Inferior parietal cortex (tissue), 1 donor: ENCODE results near the gene GBF1.
"Not testable (repeated sequence)": the region's sequence is repeated elsewhere in the genome, so short reads cannot be mapped to it uniquely, and the experiment has no call there.

Experiments used
- DNase-seq: peaks from one replicate; pipeline ENCODE4 v3.0.0-alpha.2; 2016; ENCODE audit errors: extremely low spot score

Gene GBF1

DNA sequence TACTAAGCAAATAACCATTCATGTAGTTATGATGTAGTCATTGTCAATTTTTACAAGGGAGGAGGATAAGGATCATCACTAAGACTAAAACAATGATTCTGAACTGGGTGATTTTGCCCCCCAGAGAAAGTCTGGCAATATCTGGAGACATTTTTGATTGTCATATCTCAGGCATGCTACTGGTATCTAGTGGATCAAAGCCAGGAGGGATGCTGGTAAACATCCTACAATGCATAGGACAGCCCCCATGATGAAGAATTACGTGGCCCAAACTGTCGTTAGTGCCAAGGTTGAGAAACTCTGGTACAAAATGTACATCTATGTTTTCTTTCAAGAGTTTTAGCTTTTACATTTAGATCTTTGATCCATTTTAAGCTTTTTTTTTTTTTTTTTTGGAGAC is 57.3 kb downstream of the GBF1 start:
- DNase-seq, result no peak

DNA sequence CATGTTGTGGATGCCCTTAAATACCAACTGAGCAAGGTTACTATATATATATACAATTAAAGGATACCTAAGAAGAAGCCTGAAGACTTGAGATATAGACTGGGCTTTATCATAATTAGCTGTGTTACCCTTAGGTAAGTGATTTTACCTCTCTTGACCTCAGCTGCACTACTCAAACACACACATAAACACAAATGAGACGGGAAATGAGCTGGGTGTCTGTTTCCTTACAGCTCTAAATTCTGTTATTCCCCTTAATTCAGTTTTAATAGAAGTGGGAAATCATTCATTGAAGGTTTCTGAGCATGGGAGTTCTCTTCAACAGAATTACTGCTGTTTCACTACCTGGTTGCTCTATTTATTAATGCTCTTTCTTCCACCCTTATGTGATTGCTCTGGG is 60.7 kb downstream of the GBF1 start:
- no peak for DNase-seq

DNA sequence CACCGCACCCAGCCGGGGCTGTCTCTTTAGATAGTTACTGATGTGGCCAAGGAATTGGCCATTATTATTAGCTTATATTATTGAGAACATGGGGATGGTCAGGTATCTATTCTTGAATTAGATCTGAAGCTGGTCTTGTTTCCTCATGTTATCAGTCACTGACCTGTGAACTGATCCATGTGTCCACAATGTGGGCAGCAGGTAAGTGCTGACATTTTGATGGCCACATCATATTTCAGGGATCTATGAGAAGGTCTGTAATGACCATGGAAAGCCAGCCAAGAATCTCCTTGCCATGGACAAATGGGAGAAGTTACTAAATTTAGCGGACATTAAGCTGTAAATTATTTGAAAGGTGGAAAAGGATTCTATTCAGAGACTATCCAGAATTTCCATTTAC is 61.4 kb downstream of the GBF1 start:
- DNase-seq, result no peak

DNA sequence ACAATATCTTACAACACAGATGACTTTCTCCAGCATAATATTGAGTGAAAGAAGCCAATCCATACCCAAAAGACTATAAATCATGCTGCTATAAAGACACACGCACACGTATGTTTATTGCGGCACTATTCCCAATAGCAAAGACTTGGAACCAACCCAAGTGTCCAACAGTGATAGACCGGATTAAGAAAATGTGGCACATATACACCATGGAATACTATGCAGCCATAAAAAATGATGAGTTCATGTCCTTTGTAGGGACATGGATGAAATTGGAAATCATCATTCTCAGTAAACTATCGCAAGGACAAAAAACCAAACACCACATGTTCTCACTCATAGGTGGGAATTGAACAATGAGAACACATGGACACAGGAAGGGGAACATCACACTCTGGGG is 63.0 kb downstream of the GBF1 start:
- DNase-seq, result not testable (repeated sequence)

DNA sequence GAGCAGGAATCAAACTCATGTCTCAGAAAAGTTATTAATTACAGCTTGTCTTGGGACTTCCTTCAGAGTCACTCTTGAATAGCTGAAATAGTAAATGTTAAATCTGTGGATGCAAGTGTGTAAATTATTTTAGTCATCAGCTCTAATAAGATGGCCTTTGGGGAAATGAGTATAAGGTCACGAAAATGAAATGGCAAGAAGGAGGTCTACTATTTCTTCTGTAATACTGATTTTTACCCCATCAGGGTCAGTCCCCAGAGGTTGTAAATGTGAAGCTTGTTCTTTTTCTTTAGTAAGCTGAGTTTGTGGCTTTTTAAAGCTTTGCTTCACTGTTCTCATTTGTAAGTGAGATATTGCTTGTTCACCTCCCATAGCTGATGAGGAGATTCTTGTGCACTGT is 63.9 kb downstream of the GBF1 start:
- DNase-seq, result no peak

DNA sequence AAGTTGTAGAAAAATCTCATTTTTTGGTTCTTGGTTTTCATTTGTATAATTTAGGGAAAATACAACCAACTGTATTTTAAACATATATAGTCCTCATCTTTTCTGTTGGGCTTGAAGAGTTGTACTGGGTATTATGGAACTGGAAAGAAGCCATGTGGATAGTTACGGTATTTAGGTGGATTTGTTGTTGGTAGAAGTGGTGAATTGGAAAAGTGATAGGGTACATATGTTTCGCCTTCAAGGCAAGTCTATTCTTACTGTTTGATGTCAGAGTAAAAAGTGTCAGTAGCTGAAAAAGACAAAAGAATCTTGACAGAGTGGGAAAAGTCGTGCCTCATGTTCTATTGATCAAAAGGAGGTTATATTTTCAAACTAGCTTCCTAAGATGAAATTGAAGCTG is 64.6 kb downstream of the GBF1 start:
- DNase-seq, result no peak

DNA sequence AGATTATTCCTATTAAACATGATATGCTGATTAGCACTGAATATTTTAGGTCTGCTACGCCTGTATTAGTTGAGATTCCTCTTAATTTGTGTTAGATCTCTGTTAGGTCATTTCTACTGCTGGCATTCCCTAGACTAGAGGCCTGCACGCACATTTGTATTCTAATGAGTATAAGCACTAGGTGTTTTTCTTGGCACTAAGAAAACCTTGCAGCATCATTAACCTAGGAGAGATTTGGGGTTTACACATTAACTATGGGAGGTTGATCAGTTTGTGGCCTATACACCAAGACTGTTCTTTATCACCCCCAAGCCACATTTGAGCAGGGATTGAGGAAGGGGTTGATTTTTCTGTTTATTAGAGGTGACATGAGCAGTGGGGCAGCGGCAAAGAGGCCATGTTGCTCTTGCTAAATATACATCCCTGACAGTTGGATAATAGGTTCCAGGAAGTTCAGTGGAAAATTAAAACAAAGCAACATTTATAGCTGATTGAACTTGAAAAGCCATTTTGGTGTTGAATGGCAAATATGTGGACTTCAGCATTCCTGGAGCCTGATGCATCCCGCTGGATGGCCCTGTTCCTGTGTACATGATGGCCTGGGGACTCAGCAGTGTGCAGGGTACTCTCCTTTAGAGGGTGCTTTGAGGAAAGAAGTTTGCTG is 65.2 kb downstream of the GBF1 start:
- no peak for DNase-seq

DNA sequence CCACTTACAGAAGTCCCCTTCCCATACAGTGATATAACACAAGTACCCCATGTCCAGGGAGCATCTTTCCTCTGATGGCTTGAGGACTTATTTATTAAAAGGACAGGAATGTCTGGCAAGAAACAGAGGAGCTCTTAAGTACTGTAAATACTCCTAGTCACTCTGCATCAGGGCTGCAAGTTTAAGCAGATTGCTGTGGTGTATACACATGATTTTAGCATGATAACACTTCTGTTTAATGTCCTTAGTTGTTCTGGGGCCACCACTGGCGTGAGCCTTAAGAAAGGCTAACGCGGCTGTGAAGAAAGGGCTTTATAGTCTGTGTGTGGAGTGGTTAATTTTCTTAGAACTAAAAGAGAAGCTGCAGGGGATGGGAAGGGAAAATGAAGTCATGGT is 65.7 kb downstream of the GBF1 start:
- no peak for DNase-seq

DNA sequence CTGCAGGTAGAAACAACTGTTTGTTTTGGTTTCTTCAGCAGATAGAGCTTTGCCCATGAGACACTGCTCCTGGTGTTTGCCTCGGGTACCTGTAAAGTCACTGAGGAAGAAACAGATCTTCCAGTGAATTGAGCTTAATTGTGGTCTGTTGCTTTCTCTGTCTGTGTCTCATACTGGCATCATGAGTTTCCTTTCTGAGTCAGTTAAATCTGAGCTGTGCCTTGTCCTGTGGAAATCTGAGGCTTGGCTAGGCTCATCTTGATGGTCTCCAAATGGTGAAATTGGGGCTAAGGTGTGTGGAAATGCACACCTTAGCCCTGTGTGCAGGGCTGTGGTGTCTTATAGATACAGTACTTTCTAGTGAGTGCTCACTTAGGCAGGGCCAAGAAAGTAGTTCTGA is 67.4 kb downstream of the GBF1 start:
- DNase-seq, result no peak

DNA sequence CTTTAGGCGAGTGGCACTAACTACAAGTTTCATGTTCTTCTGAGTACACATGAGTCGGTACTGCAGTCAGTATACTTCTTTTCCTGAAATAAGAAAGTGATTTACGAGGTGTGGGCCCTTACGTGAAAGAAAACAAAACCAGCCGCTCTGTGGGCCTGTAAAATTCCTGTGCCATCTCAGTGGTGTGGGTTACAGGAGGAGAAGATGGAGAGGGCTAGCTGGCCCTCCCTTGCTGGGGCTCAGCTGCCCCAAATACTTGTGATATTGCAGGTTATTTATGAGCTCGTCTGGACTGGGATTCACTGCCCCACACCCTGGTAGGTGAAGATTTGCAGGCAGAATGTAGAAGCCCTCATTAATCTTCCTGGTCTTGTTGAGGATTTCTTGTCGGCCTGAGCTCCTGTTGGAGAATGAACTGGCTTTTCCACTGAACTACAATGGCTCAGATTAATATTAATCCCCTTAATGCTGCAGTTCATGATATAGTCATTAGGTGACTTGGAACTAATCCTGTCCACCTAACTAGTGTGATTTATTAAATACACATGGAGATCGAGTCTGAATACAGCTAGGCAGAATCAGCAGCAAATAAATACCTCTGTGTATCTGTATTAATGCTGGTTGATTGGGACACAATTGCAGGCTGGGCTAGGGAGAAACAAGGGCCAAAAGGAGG is 68.0 kb downstream of the GBF1 start:
- no peak for DNase-seq

DNA sequence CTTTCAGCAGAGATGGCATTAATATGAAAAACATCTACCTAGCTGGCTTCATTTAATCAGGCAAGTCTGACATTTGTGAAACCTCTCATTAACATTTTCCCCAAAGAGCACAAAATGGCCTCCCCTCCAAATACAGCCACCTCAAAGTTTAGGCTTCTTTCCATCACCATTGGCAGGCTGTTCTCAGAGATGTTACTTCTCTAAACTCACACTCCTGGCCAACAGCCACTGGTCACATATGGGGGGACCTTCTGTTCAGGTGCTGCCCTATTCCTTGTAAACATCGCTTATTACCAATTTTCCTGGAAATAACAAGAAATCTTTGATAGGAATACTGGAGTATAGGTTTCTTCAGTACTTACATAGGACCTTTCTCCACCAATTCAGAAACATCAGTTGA is 69.5 kb downstream of the GBF1 start:
- DNase-seq, result no peak

DNA sequence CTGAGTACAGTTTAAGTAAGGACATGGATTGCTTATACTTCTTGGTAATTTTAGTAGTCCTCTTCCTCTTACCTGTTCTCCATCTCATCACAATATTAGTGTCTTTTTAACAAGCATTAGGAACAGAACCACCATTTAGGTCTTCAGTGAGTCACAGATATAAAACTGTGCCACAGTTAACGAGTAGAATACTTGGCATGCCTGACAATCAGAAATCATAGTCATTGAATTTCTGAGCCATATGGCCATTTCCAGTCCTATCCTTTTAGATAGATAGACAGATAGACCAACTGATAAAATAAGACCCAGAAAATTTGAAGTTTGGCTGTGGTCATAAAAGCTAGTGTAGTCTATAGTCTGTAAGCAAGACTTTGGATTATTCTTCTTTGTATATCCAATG is 71.1 kb downstream of the GBF1 start:
- no peak for DNase-seq

DNA sequence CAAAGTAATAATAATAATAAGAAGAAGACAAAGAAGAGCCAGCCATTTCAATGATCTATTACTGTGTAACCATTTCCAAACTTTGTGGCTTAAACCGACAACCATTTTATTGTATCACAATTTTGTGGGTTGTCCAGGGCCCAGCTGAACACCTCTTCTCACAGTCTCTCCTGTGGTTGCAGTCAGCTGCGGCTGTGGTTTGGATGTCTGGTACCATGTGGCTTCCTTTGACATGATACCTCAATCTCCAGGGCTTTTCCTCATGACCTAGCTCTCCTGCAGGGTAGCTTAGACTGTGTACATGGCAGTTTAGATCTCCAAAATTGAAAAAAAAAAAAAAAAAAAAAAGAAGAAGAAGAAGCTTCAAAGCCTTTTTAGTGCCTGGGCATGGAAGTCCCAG is 77.6 kb downstream of the GBF1 start:
- no peak for DNase-seq

DNA sequence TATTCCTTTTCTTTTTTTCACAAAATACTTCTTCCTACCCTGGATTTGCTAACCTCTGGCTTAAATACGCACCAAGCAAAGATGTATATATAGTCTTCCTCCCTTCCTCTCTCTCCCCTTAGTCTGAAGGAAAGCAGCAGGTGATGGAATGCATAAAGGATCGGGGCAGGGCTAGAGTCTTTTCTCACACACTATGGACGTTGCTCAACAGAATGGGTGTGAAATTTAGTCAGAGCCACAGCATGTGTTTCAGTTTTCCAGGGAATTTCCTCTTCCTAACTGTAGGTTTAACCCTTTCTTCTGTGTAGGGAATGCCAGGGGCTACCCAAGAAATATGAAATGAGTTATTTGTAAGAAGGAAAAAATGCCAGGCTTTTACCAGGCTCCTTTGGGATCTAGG is 78.7 kb downstream of the GBF1 start:
- no peak for DNase-seq

DNA sequence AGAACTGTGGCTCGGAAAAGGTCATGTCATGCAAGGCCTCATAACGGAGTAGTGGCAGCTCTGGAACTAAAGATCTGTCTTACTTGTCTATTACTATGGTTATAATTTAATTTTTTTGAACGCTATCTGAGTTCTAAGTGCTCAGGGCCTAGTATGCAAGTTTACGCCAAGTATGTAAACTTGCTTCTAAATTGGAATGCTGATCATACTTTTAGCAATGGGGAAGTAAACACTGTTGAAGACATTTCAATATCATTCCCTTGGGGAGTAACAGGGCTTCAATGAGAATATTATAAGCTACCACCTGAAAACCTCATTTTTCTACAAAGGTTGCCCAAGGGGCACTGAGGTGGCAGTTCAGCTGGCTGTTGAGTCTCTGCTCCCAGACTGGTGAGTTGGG is 80.7 kb downstream of the GBF1 start:
- DNase-seq, result no peak

DNA sequence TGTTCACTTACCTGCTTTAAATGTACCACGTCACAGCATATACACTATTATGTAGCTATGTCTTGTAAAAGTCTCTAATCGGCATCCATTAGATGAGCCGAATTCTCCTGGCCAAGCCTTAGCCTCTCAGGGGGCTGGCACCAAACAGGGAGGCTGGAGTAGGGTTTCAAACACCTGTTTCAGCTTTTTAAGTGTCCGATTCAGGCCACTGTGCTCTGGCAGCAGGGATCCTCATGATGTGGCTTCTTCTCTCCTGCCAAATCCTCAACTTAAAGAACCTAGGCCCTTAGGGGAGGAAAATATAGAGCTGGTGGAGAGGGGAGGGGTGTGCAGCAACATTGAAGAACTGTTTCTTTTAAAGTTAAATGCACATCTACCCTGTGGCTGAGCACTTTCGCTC is 81.7 kb downstream of the GBF1 start:
- no peak for DNase-seq

DNA sequence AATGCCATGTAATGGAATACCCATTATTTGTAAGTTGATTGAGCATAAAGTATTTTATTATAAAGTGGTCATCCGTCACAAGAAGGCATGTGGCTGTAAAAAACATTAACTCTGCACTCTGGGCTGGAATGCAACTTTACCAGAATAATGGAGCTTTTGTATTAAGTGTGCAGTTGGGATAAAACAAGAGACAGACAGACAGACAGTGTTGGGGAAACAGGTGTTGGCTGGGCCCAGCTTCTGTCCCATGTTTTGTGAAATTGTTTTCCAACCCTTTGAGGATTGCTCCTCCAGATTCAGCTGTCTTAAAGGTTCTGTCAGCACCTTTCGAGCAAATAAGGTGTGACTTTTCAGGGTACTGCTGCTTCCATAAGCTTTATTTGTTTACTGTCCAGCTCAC is 82.3 kb downstream of the GBF1 start:
- DNase-seq, result no peak

DNA sequence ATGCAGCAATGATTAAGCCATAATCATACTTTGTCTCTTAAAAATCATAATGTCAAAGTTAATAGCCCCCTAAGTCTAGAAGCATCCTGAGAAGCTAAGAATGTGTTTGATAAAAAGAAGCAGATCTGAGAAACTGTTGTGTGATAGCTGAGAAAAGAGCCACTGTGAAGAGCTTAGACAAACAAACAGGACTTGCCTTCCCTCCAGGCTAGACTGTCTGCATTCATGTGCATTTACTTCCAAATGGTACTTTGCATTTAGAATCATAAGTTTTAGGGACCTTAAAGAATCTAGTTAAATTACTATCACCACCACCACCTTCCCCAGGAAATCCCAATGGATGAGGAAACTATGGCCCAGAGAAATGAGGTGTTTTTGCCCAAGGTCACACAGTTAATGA is 87.4 kb downstream of the GBF1 start:
- DNase-seq, result no peak

DNA sequence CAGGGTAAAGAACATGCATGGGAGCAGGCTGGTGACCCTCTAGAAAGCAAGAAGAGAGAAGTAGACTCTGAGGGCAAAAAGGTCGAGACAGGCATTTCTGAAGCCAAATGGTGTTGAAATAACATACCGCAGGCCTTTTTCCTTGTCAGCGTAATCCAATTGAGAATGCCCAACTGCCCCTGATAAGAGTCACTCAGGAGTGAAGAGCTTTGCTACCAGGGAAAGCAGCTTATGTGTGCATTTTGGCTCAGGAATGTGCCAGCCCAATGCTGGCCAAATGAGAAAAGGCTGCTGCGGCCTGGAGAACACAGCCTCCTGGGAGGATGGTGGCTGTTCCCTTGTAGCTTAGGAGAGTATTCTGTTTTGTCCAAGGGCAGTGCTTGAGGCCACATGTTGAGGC is 88.8 kb downstream of the GBF1 start:
- DNase-seq, result no peak

DNA sequence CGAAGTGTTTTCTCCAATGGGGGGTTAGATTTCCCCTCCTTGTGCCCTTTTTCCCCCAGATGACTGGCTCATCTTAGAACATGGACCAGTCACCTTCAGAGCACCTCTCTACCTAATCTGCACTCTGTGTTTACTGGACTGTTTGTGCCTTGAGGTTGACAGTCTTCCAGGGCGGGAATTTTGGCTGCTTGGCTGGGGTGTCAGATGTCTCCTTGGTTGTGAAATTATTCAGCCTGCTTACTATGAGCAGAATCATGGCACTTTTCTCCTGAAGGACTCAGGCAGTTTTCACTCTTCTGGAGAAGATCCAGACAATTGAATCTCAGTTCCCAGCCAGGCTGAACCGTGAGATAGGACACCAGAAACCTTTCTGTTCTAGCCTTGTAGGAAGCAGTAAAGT is 89.9 kb downstream of the GBF1 start:
- DNase-seq, result no peak

DNA sequence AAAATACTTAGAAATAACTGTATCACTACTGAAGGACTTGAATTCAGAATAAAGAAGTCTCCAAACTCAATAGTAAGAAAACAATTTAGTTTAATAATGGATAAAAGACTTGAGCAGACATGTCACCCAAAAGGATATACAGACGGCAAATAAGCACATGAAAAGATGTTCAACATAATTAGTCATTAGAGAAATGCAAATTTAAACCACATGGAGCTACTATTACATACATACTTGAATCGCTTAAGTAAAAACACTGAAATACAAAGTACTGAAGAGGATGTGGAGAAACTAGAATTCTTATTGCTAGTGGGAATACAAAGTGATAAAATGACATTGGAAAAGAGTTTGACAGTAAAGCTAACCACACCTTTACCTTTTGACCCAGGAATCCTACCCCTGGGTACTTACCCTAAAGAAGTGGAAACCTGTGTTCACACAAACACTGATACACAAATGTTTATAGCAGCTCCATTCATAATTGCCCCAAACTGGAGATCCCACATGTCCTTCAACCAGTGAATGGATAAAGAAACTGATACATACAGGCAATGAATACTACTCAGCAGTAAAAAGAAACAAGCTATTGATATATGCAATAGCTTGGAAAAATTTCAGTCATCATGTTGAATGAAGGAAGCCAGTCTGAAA is 95.8 kb downstream of the GBF1 start:
- no peak for DNase-seq

DNA sequence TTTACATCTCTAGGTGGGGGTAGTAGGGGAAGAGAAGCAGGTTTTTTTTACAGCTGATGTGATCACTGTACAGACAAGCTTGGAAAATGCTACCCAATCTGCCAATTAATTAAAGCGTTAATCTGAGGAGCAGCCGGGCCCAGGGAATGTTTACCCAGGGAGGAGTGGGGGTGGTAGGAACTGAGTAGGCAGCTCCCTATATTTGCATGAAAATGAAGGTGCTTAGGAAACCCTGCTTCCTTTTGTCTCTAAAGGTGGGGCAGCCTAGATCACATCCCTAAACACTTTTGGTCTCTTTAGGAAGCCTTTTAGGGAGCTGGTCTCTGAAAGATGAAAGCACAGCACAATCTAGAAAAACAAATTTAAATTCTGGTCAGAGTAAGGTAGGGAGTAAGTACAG is 97.1 kb downstream of the GBF1 start:
- no peak for DNase-seq

DNA sequence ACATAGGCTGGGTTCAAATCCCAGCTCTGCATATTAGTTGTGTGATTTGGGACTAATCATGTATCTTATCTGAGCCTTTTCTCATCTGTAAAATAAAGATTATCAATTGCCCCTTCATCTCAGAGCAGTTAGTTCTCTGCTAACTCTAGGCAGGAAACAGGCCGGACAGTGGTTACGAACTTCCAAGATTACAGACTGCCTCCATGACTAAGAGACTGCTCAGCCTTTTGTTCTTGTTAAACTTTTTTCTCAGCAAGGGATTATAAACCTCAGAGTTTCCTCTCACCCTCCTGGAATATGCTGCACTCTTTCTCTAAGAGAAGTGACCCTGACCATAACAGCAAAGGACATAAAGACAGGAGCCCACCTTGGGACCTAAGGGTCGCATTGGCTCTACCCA is 97.6 kb downstream of the GBF1 start:
- no peak for DNase-seq

DNA sequence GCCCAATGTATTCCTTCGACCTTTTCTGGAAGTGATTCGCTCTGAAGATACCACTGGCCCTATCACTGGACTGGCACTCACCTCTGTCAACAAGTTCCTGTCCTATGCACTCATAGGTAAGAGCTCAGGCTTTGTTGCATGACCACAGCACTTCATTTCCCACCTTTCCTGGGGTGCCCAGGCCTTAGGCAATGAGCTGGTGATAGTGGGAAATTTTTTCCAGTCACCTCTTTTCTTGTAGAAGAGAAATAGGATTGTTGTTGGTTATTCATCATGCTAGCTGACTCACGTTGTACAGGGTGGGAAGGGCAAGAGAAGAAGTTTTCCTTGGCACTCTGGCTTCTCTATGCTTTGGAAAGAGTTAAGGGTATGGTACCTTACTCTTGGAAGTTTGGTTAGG is 98.7 kb downstream of the GBF1 start:
- no peak for DNase-seq
